ENCODE results near the gene TOP1.

GRCh38 chr20:41131594-41132387 lies 103.2 kb downstream of the TOP1 start:
- TF ChIP-seq, protein P1, sequence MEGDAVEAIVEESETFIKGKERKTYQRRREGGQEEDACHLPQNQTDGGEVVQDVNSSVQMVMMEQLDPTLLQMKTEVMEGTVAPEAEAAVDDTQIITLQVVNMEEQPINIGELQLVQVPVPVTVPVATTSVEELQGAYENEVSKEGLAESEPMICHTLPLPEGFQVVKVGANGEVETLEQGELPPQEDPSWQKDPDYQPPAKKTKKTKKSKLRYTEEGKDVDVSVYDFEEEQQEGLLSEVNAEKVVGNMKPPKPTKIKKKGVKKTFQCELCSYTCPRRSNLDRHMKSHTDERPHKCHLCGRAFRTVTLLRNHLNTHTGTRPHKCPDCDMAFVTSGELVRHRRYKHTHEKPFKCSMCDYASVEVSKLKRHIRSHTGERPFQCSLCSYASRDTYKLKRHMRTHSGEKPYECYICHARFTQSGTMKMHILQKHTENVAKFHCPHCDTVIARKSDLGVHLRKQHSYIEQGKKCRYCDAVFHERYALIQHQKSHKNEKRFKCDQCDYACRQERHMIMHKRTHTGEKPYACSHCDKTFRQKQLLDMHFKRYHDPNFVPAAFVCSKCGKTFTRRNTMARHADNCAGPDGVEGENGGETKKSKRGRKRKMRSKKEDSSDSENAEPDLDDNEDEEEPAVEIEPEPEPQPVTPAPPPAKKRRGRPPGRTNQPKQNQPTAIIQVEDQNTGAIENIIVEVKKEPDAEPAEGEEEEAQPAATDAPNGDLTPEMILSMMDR (IDR thresholded peaks at IDR 0.05): no peak
- TF ChIP-seq POLR2A (IDR thresholded peaks at IDR 0.05): no peak

Measured in right lobe of liver (tissue), 4 donors.